Lower leg skin (tissue), 4 donors: ENCODE measurements around the gene BLID. TPM values are rescaled to one million over a fixed set of nuclear protein-coding genes. Genes with fewer than 3 reads are reported as not detected.

Source experiments
- DNase-seq, 2 donors: peaks; one replicate each; pipeline ENCODE4 v3.0.0-alpha.2; 2019; ENCODE audit warnings: low spot score in 2 of 2
- H3K4me3 ChIP-seq: fragments of 200-600 bp; sonication (generic); 2 replicates; pipeline ENCODE4 v1.5.1; 2017; ENCODE audit warnings: mild to moderate bottlenecking, low read depth; ENCODE audit not compliant: poor library complexity, severe bottlenecking
- POLR2A ChIP-seq, 2 donors: fragments of 450-650 bp; IDR thresholded peaks; one replicate each; pipeline ENCODE4 v1.6.1; 2016 to 2017; ENCODE audit warnings: antibody characterized with exemption in 2 of 2, mild to moderate bottlenecking in 1 of 2, moderate library complexity in 1 of 2
- WGBS, 2 donors: methylation state at CpG; one replicate each; pipeline ENCODE4 v1.1.5; 2018; 5-methylcytosine and 5-hydroxymethylcytosine counted together
- intact Hi-C: fragments of 100-400 bp; cut with DNase I; formaldehyde crosslinking; loops from one replicate; pipeline ENCODE4 v1.15.0; 2023; ENCODE audit warnings: low total_unique reads
- total RNA-seq, 4 donors: library from RNA; depleted of rRNA; stranded (reverse); fragments of >200 nt; gene quantifications; one replicate each; pipeline ENCODE4 v1.1.0, GENCODE V29; 2016
- TF ChIP-seq, protein P1 (sequence below), 3 donors: fragments of 450-650 bp; IDR thresholded peaks; one replicate each; pipeline ENCODE4 v1.5.1; 2016; ENCODE audit warnings: antibody characterized with exemption in 3 of 3, mild to moderate bottlenecking in 3 of 3, moderate library complexity in 2 of 3

The BLID gene
- total RNA-seq, 4 donors from 2014 or later, result 0.75 TPM; not detected in 3

DNA sequence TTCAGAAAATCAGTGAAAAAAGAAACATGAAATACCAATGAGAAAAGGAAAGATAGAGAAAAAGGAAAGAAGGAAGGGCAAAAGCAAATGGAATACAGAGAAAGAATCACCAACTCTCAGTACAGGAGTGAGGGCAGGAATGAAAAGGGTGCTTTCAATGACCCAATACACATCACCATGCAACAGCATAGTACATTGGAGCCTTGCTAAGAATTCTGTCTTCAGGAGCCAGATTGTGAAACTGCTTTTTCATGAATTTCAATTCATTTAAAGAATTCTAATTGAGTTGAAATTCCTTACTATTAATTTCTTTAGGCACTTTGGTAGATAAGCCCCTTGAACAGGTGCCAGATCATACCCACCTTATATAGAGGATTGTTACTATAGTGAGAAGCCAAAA lies 34.9 kb downstream of the BLID start:
- no peak overlapping the region for H3K4me3 ChIP-seq
- TF ChIP-seq, protein P1, sequence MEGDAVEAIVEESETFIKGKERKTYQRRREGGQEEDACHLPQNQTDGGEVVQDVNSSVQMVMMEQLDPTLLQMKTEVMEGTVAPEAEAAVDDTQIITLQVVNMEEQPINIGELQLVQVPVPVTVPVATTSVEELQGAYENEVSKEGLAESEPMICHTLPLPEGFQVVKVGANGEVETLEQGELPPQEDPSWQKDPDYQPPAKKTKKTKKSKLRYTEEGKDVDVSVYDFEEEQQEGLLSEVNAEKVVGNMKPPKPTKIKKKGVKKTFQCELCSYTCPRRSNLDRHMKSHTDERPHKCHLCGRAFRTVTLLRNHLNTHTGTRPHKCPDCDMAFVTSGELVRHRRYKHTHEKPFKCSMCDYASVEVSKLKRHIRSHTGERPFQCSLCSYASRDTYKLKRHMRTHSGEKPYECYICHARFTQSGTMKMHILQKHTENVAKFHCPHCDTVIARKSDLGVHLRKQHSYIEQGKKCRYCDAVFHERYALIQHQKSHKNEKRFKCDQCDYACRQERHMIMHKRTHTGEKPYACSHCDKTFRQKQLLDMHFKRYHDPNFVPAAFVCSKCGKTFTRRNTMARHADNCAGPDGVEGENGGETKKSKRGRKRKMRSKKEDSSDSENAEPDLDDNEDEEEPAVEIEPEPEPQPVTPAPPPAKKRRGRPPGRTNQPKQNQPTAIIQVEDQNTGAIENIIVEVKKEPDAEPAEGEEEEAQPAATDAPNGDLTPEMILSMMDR (IDR thresholded peaks at IDR 0.05), result no peak
- TF ChIP-seq POLR2A (IDR thresholded peaks at IDR 0.05), result no peak
- DNase-seq, result no peak
- intact Hi-C loops, result no loop called here

DNA sequence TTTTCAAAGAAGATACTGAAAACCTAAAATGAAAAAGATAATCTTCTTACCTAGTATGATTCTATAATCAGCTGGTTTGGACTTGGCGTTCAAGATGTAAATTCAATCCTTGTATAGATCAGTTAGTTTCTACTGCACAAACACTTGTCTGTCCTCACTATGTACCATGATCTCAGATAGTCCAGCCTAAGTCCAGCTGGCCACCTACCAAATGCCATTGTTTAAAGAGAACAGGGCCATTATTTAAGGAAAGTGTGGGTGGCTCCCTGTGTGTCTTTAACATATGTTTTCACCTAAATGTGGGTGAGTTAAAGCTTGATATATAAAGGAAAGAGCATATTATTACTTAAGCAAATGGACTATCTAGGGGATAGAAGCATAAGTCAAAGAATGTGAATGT lies 38.6 kb downstream of the BLID start:
- intact Hi-C loops, result no loop called here
- DNase-seq, result no peak
- WGBS, 2 donors, result 89 to 93% methylated on average over 1 of the region's 1 CpG
- no peak for TF ChIP-seq POLR2A (IDR thresholded peaks at IDR 0.05)
- TF ChIP-seq, protein P1 (IDR thresholded peaks at IDR 0.05), result no peak
- no peak overlapping the region for H3K4me3 ChIP-seq

GRCh38 chr11:122076512-122077120 lies 39.4 kb downstream of the BLID start:
- H3K4me3 ChIP-seq, result no peak overlapping the region
- WGBS, 2 donors, result 86 to 89% methylated on average over 6 of the region's 6 CpGs
- intact Hi-C loops, result no loop called here
- DNase-seq, result no peak
- TF ChIP-seq, protein P1 (IDR thresholded peaks at IDR 0.05), result no peak
- no peak for TF ChIP-seq POLR2A (IDR thresholded peaks at IDR 0.05)

DNA sequence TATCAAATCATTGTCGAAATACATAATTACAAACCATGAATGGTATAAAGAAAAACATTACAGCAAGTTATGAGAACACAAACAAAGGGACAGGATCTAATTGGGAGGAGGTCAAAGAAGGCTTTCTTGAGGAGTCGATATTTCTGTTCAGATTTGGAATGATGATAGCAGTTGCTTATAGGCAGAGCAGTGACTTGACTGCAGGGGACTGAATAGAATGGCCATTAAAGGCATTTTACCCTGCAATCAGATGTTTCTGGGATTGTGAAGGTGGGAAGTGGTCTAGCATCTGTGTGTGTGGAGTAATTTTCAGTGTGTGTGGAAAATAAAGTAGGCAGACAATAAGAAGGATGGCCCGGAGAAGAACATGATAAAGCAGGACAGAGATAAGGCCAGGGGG lies 41.0 kb downstream of the BLID start:
- intact Hi-C loops, result no loop called here
- H3K4me3 ChIP-seq, result no peak overlapping the region
- TF ChIP-seq, protein P1 (IDR thresholded peaks at IDR 0.05), result no peak
- no peak for TF ChIP-seq POLR2A (IDR thresholded peaks at IDR 0.05)
- WGBS, 2 donors, result 83 to 91% methylated on average over 3 of the region's 3 CpGs
- DNase-seq, result no peak

DNA sequence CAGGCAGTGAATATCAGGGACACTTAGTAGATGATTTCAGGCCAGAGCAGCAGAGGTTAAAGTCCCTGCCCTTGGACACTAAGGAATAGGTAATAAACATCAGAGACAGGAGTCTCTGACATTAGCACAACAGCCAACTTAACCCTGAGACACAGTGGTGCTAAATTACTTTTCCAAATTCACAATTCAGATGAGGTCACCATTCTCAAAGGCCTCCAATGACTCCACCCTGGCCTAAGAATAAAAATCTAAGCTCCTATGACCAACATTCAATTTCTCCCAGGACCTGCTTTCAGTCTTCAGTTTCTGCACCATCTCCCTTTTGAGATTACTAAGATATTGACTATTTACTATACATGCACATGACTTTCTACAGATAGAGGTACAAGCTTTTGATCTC lies 42.0 kb downstream of the BLID start:
- TF ChIP-seq POLR2A (IDR thresholded peaks at IDR 0.05), result no peak
- TF ChIP-seq, protein P1 (IDR thresholded peaks at IDR 0.05), result no peak
- no peak overlapping the region for H3K4me3 ChIP-seq
- intact Hi-C loops, result no loop called here
- DNase-seq, result no peak

DNA sequence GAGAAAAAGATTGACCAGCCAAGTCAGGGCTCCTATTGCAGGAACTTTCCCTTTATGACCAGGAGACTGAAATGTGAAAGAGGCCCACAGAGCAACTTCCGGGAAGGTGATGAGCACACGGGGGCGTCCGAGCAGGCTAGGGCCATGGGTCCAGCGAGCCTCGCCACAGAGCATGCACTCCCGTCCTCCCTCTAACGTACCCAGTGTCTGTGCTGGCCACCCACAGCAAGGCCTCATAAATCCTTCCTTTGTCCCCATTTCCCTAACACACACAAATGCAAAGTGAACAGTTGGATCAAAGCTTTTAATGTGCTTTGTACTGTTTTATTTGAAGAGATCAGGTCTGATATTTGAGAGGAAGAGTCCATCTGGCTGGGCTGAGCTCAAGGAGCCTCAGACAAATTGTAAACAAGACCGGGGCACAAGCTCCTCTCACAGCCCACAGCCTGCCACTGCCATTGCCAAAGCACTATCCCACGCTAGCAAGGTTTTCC lies 44.3 kb downstream of the BLID start:
- DNase-seq, result no peak
- intact Hi-C loops, result no loop called here
- no peak overlapping the region for H3K4me3 ChIP-seq
- 65 to 88% methylated on average over 10 of the region's 10 CpGs for WGBS, 2 donors
- no peak for TF ChIP-seq POLR2A (IDR thresholded peaks at IDR 0.05)
- TF ChIP-seq, protein P1 (IDR thresholded peaks at IDR 0.05), result no peak
